Naive thymus-derived CD8-positive, alpha-beta T cell (primary cell): Measurements from ENCODE around the gene TANC2. TPM values are rescaled to one million over a fixed set of nuclear protein-coding genes. Genes with fewer than 3 reads are reported as not detected.
A peak's percentile ranks its signal among the peaks of the same experiment; 100 is the strongest.
"Not testable (repeated sequence)": the region's sequence is repeated elsewhere in the genome, so short reads cannot be mapped to it uniquely, and the experiment has no call there.

ENCODE experiments used
- ATAC-seq, 2 donors: fragments of 150-1000 bp; cut with Tn5 transposase in 1 of 2; sonication (Bioruptor Pico), chemical (Tn5 transposase) in 1 of 2; 1 replicate in 1 of 2; 2 replicates in 1 of 2; pipeline ENCODE4 v1.10.0; 2021; ENCODE audit warnings: mild to moderate bottlenecking in 2 of 2, moderate library complexity in 2 of 2
- POLR2A ChIA-PET: fragments of 350-600 bp; sonication (Branson Sonifier 250); formaldehyde crosslinking; loops from one replicate; lab custom pipeline; 2021; ENCODE audit warnings: antibody characterized with exemption; lab: Charles Lee
- DNase-seq, 10 donors: peaks; one replicate each; pipeline versions ENCODE4 v3.0.0 to v3.0.0-alpha.2; 2020 to 2022
- H3K27ac Mint-ChIP-seq, 10 donors: one replicate each; pipeline ENCODE4 v1.8.0; 2020 to 2022; ENCODE audit warnings: mild to moderate bottlenecking in 10 of 10, mixed read lengths in 10 of 10, moderate library complexity in 4 of 10, inconsistent platforms in 1 of 10
- H3K27me3 Mint-ChIP-seq, 5 donors: one replicate each; pipeline ENCODE4 v1.8.0; 2021 to 2022; ENCODE audit warnings: mixed read lengths in 5 of 5
- H3K36me3 Mint-ChIP-seq, 3 donors: one replicate each; pipeline ENCODE4 v1.8.0; 2020 to 2022; ENCODE audit warnings: mixed read lengths in 3 of 3, mild to moderate bottlenecking in 2 of 3, inconsistent platforms in 1 of 3
- H3K4me1 Mint-ChIP-seq, 4 donors: one replicate each; pipeline ENCODE4 v1.8.0; 2021 to 2022; ENCODE audit warnings: mixed read lengths in 4 of 4
- H3K4me3 Mint-ChIP-seq, 10 donors: one replicate each; pipeline ENCODE4 v1.8.0; 2020 to 2022; ENCODE audit warnings: mild to moderate bottlenecking in 10 of 10, mixed read lengths in 10 of 10, moderate library complexity in 6 of 10, inconsistent platforms in 1 of 10
- H3K9me3 Mint-ChIP-seq, 9 donors: one replicate each; pipeline ENCODE4 v1.8.0; 2020 to 2022; ENCODE audit warnings: mixed read lengths in 9 of 9, mild to moderate bottlenecking in 3 of 9, inconsistent platforms in 1 of 9, moderate library complexity in 1 of 9
- polyA plus RNA-seq, 3 donors: library from polyadenylated mRNA; unstranded; fragments of 300-500 nt; fragmentation: Illumina TruSeq; gene quantifications; one replicate each; pipeline ENCODE4 v1.2.3, GENCODE V29; 2021
- total RNA-seq, 8 experiments: library from RNA in 2 of 8; stranded (reverse) in 2 of 8; gene quantifications; one replicate each; pipeline ENCODE4 v1.2.3 and lab custom pipeline; 2021 to 2026

The TANC2 gene
- total and polyA plus RNA-seq, 5 experiments from 2014 or later = 4.0 to 39.6 (median 6.0) TPM

GRCh38 chr17:62967205-62967529 lies 1.1 kb downstream of the TANC2 start:
- H3K36me3 Mint-ChIP-seq = no peaks in the 10 kb centered on the region
- POLR2A ChIA-PET = interaction anchor here (1.1 to 2.4 kb wide), 2 partner anchors 242 to 312 kb away, joined by 6 to 12 read pairs; no protein-coding TSS in a partner anchor
- peaks cover 0 to 2% (median 0%) of the 10 kb centered on the region in 5 donors for H3K27me3 Mint-ChIP-seq
- peaks cover 22 to 38% (median 31%) of the 10 kb centered on the region in 4 donors for H3K4me1 Mint-ChIP-seq
- no peaks in the 10 kb centered on the region for H3K9me3 Mint-ChIP-seq
- H3K27ac Mint-ChIP-seq = peak overlapping the region; percentile 61 to 92 (median 86)
- peak overlapping the region; percentile 84 to 93 (median 89) for H3K4me3 Mint-ChIP-seq
- DNase-seq (no peak), ATAC-seq (no peak)

GRCh38 chr17:62968445-62968923 lies 2.4 kb downstream of the TANC2 start:
- H3K27ac Mint-ChIP-seq = peak overlapping the region in 6 of 10 donors; percentile 23 to 81 (median 66)
- DNase-seq = peak in 9 of 10 donors; percentile 36 to 80 (median 64)
- no peaks in the 10 kb centered on the region for H3K27me3 Mint-ChIP-seq
- no peaks in the 10 kb centered on the region for H3K36me3 Mint-ChIP-seq
- peak; percentile 43 to 50 for ATAC-seq
- H3K9me3 Mint-ChIP-seq = no peaks in the 10 kb centered on the region
- POLR2A ChIA-PET = no interaction called here
- peaks cover 25 to 38% (median 33%) of the 10 kb centered on the region in 4 donors for H3K4me1 Mint-ChIP-seq
- peak overlapping the region; percentile 4 to 80 (median 61) for H3K4me3 Mint-ChIP-seq

- POLR2A ChIA-PET = no interaction called here
- ATAC-seq = no peak
- peak overlapping the region in 1 of 10 donors; percentile 21 for H3K27ac Mint-ChIP-seq
- no peaks in the 10 kb centered on the region for H3K27me3 Mint-ChIP-seq
- DNase-seq = no peak
- no peak overlapping the region for H3K4me3 Mint-ChIP-seq
- no peaks in the 10 kb centered on the region for H3K9me3 Mint-ChIP-seq
- no peaks in the 10 kb centered on the region for H3K36me3 Mint-ChIP-seq
- peaks cover 19 to 30% (median 25%) of the 10 kb centered on the region in 4 donors for H3K4me1 Mint-ChIP-seq
Measured at GRCh38 chr17:62970610-62971009, 4.6 kb downstream of the TANC2 start.

- DNase-seq (no peak), ATAC-seq (no peak)
- H3K27ac Mint-ChIP-seq = no peak overlapping the region
- POLR2A ChIA-PET = no interaction called here
- no peaks in the 10 kb centered on the region for H3K27me3 Mint-ChIP-seq
- peaks cover 0 to 5% (median 2%) of the 10 kb centered on the region in 9 donors for H3K9me3 Mint-ChIP-seq
- H3K4me3 Mint-ChIP-seq = no peak overlapping the region
- peaks cover 0 to 3% (median 0%) of the 10 kb centered on the region in 3 donors for H3K36me3 Mint-ChIP-seq
- H3K4me1 Mint-ChIP-seq = peaks cover 15 to 24% (median 21%) of the 10 kb centered on the region in 4 donors
Measured at GRCh38 chr17:62971853-62972252, 5.8 kb downstream of the TANC2 start.

GRCh38 chr17:62974788-62975187 lies 8.8 kb downstream of the TANC2 start:
- DNase-seq = no peak
- H3K36me3 Mint-ChIP-seq = peaks cover 0 to 5% (median 3%) of the 10 kb centered on the region in 3 donors
- H3K4me3 Mint-ChIP-seq = no peak overlapping the region
- ATAC-seq = no peak
- POLR2A ChIA-PET = no interaction called here
- peaks cover 0 to 15% (median 6%) of the 10 kb centered on the region in 9 donors for H3K9me3 Mint-ChIP-seq
- no peak overlapping the region for H3K27ac Mint-ChIP-seq
- no peaks in the 10 kb centered on the region for H3K27me3 Mint-ChIP-seq
- peaks cover under 1 to 6% (median 4%) of the 10 kb centered on the region in 4 donors for H3K4me1 Mint-ChIP-seq

- Mint-ChIP-seq H3K36me3 (peaks cover 0 to 5% (median 5%) of the 10 kb centered on the region in 3 donors), H3K9me3 (peaks cover 0 to 15% (median 6%) of the 10 kb centered on the region in 9 donors), H3K4me1 (peaks cover 4 to 7% (median 5%) of the 10 kb centered on the region in 4 donors), H3K4me3 (no peak overlapping the region), H3K27me3 (no peaks in the 10 kb centered on the region), H3K27ac (no peak overlapping the region)
- ATAC-seq = no peak
- DNase-seq = no peak
- POLR2A ChIA-PET = no interaction called here
Measured at GRCh38 chr17:62975206-62975605, 9.2 kb downstream of the TANC2 start.

DNA sequence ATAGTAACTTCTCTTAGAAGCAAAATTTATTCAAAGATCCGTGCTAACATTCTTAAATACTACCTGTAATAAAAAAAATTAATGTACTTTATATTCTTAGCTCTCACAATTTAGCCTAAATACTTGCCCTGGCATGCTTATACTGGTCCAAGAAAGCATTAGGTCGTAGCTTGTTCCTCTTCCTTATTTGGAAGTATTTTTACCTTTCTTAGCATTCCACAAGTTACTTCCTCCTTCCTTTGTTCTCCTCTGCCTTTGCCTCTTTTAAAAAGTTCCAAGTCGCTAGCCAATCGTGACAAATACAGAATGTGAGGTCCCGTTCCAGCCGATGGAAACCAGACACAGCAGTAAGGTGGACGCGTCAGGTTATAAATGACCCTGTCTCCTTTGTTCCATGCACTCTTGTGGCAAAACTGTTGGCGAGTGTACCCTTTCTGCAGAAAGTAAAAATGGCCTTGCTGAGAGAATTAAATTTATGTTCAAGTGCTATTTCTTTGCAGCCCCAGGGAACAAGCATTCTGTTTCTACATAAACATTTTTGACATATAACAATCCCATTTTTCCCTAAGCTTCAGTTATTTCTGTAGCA lies 10.7 kb downstream of the TANC2 start:
- H3K4me1 Mint-ChIP-seq, H3K27me3 Mint-ChIP-seq, POLR2A ChIA-PET, DNase-seq, ATAC-seq, H3K4me3 Mint-ChIP-seq, H3K36me3 Mint-ChIP-seq: not testable (repeated sequence)
- Mint-ChIP-seq H3K27ac (peak overlapping the region in 1 of 10 donors; percentile 4), H3K9me3 (peaks cover 0 to 15% (median 6%) of the 10 kb centered on the region in 9 donors)

DNA sequence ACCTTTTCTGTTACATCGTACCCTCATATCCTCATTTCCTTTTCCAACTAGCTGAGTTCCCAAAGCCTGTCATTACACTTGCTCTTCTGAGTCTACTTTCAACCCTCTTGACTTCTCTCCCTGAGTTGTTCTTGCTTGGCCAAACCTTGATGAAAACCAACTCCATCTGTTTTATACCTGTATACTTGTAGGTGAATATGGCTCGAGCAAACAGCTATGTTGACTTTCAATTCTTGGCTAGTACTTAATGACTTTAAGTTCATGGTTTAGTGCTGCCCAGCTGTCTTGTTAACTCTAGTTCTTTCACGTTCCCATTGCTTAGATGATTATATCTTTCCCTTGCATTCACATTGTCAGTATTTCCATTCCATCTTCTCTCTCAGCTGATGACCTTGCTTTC lies 14.8 kb downstream of the TANC2 start:
- no peaks in the 10 kb centered on the region for H3K27me3 Mint-ChIP-seq
- DNase-seq (no peak), ATAC-seq (no peak)
- H3K27ac Mint-ChIP-seq = no peak overlapping the region
- no peak overlapping the region for H3K4me3 Mint-ChIP-seq
- H3K9me3 Mint-ChIP-seq = peaks cover 6 to 40% (median 16%) of the 10 kb centered on the region in 9 donors
- H3K36me3 Mint-ChIP-seq = peaks cover 5 to 31% (median 30%) of the 10 kb centered on the region in 3 donors
- peaks cover 0 to 5% (median 3%) of the 10 kb centered on the region in 4 donors for H3K4me1 Mint-ChIP-seq
- POLR2A ChIA-PET = no interaction called here

- POLR2A ChIA-PET = no interaction called here
- H3K36me3 Mint-ChIP-seq = peaks cover 5 to 32% (median 31%) of the 10 kb centered on the region in 3 donors
Measured at GRCh38 chr17:62981933-62982332, 15.9 kb downstream of the TANC2 start.

GRCh38 chr17:62984801-62985200 lies 18.8 kb downstream of the TANC2 start:
- Mint-ChIP-seq H3K9me3 (peaks cover 0 to 29% (median 16%) of the 10 kb centered on the region in 9 donors), H3K27me3 (peaks cover 0 to under 1% (median 0%) of the 10 kb centered on the region in 5 donors), H3K4me3 (no peak overlapping the region), H3K36me3 (peaks cover 5 to 33% (median 28%) of the 10 kb centered on the region in 3 donors), H3K4me1 (peaks cover 0 to 12% (median 7%) of the 10 kb centered on the region in 4 donors), H3K27ac (no peak overlapping the region)
- DNase-seq (no peak), ATAC-seq (no peak)
- POLR2A ChIA-PET = no interaction called here

More at GRCh38 chr17:62981933-62982332, 15.9 kb downstream of the TANC2 start:
- Mint-ChIP-seq H3K4me3 (no peak overlapping the region), H3K27me3 (no peaks in the 10 kb centered on the region), H3K4me1 (peaks cover 0 to 10% (median 5%) of the 10 kb centered on the region in 4 donors), H3K9me3 (peaks cover 3 to 39% (median 17%) of the 10 kb centered on the region in 9 donors), H3K27ac (no peak overlapping the region)
- DNase-seq (no peak), ATAC-seq (no peak)

DNA sequence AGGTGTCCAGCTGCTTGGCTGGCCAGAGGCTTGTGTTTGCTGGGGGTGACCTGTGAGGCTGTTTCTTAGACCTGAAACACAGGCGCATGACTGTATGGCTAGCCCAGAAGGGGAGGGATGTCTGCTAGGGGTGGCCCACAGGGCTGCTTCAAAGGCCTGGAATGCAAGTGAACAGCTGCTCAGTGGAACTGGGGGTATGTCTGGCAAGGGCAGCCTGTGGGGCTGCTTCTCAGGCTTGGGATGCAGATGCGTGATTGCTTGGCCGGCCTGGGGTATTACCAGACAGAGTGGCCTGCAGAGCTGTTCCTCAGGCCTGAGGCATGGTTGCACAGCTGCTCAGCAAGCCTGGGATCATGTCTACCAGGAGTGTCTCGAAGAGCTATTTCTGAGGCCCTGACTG lies 20.5 kb downstream of the TANC2 start:
- no peak overlapping the region for H3K4me3 Mint-ChIP-seq
- peaks cover 5 to 37% (median 28%) of the 10 kb centered on the region in 3 donors for H3K36me3 Mint-ChIP-seq
- H3K27ac Mint-ChIP-seq = no peak overlapping the region
- H3K4me1 Mint-ChIP-seq = peaks cover 0 to 19% (median 8%) of the 10 kb centered on the region in 4 donors
- no peak for DNase-seq
- ATAC-seq = no peak
- H3K27me3 Mint-ChIP-seq = peaks cover 0 to 1% (median 0%) of the 10 kb centered on the region in 5 donors
- POLR2A ChIA-PET = no interaction called here
- H3K9me3 Mint-ChIP-seq = peaks cover 0 to 29% (median 16%) of the 10 kb centered on the region in 9 donors

- DNase-seq = no peak
- POLR2A ChIA-PET = no interaction called here
Measured at GRCh38 chr17:62987136-62987535, 21.1 kb downstream of the TANC2 start.

DNA sequence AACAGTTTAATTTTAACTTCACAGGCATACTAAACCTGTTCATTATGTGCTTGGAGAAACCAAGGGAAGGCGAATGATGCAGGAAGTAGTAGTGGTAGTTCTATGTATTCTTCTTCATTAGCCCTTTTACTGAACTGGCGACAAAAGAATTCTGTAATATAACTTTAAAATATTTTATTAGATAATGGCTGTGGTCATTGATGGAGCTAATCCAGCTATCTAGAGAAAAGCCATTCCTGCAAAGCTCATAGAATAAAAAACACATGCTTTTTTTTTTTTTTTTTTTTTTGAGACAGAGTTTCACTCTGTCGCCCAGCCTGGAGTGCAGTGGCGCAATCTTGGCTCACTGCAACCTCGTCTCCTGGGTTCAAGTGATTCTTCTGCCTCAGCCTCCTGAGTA lies 23.5 kb downstream of the TANC2 start:
- peaks cover 0 to 18% (median 7%) of the 10 kb centered on the region in 9 donors for H3K9me3 Mint-ChIP-seq
- ATAC-seq (no peak), DNase-seq (no peak)
- no peak overlapping the region for H3K4me3 Mint-ChIP-seq
- peaks cover 0 to 1% (median 0%) of the 10 kb centered on the region in 5 donors for H3K27me3 Mint-ChIP-seq
- POLR2A ChIA-PET = no interaction called here
- peaks cover 6 to 19% (median 11%) of the 10 kb centered on the region in 4 donors for H3K4me1 Mint-ChIP-seq
- no peak overlapping the region for H3K27ac Mint-ChIP-seq
- peaks cover 0 to 25% (median 15%) of the 10 kb centered on the region in 3 donors for H3K36me3 Mint-ChIP-seq

More at GRCh38 chr17:62987136-62987535, 21.1 kb downstream of the TANC2 start:
- Mint-ChIP-seq H3K27me3 (peaks cover 0 to 1% (median 0%) of the 10 kb centered on the region in 5 donors), H3K9me3 (peaks cover 0 to 29% (median 16%) of the 10 kb centered on the region in 9 donors), H3K36me3 (peaks cover 5 to 37% (median 28%) of the 10 kb centered on the region in 3 donors), H3K27ac (no peak overlapping the region), H3K4me1 (peaks cover 0 to 19% (median 8%) of the 10 kb centered on the region in 4 donors), H3K4me3 (no peak overlapping the region)
- ATAC-seq = no peak
